ENCODE results near the gene PTCD1.

Gene PTCD1

GRCh38 chr7:99368750-99369389 lies 69.7 kb downstream of the PTCD1 start:
- no peak for TF ChIP-seq CTCF (IDR thresholded peaks at IDR 0.05; ENCODE audit: borderline replicate concordance, insufficient read depth, low read depth, low read length)
- H3K4me3 ChIP-seq (ENCODE audit: low read depth, low read length), result no peak overlapping the region
